ENCODE results near the gene TADA2B.

- peak; percentile 67 for TF ChIP-seq CTCF (IDR thresholded peaks at IDR 0.05; ENCODE audit: poor library complexity)
- TF ChIP-seq EZH2 (IDR thresholded peaks at IDR 0.05; ENCODE audit: borderline replicate concordance) = no peak
These were observed 58.7 kb downstream of the TADA2B start for GRCh38 chr4:7101692-7102515.

All from hepatocyte (in vitro differentiated cells).